Measurements from ENCODE around the gene NEBL. TPM values are rescaled to one million over a fixed set of nuclear protein-coding genes. Genes with fewer than 3 reads are reported as not detected.

The NEBL gene
- total RNA-seq, 2 experiments from 2014 or later, result not detected

GRCh38 chr10:20839910-20840309 lies 57.2 kb downstream of the NEBL start:
- Mint-ChIP-seq H3K36me3 (ENCODE audit: low read depth) (no peaks in the 10 kb centered on the region), H3K27me3 (ENCODE audit: low read depth) (no peaks in the 10 kb centered on the region), H3K4me3 (no peak overlapping the region), H3K9me3 (ENCODE audit: insufficient read depth) (peaks cover 6% of the 10 kb centered on the region), H3K27ac (no peak overlapping the region), H3K4me1 (ENCODE audit: low read depth) (no peaks in the 10 kb centered on the region)
- ChIA-PET CTCF (no interaction called here), POLR2A (no interaction called here)
- DNase-seq (no peak), ATAC-seq (no peak)

GRCh38 chr10:20839141-20839540 lies 58.0 kb downstream of the NEBL start:
- Mint-ChIP-seq H3K36me3 (ENCODE audit: low read depth) (no peaks in the 10 kb centered on the region), H3K27me3 (ENCODE audit: low read depth) (no peaks in the 10 kb centered on the region), H3K27ac (no peak overlapping the region), H3K4me1 (ENCODE audit: low read depth) (no peaks in the 10 kb centered on the region), H3K9me3 (ENCODE audit: insufficient read depth) (peaks cover 6% of the 10 kb centered on the region), H3K4me3 (no peak overlapping the region)
- ATAC-seq, result no peak
- POLR2A ChIA-PET, result no interaction called here
- no peak for DNase-seq
- CTCF ChIA-PET, result no interaction called here

- Mint-ChIP-seq H3K9me3 (ENCODE audit: insufficient read depth) (peaks cover 6% of the 10 kb centered on the region), H3K27ac (no peak overlapping the region), H3K4me3 (no peak overlapping the region), H3K36me3 (ENCODE audit: low read depth) (no peaks in the 10 kb centered on the region), H3K4me1 (ENCODE audit: low read depth) (no peaks in the 10 kb centered on the region), H3K27me3 (ENCODE audit: low read depth) (no peaks in the 10 kb centered on the region)
- ChIA-PET CTCF (no interaction called here), POLR2A (no interaction called here)
- no peak for DNase-seq
- no peak for ATAC-seq
Measured at GRCh38 chr10:20836401-20836800, 60.7 kb downstream of the NEBL start.

GRCh38 chr10:20835335-20835734 lies 61.8 kb downstream of the NEBL start:
- CTCF ChIA-PET, result no interaction called here
- H3K27me3 Mint-ChIP-seq (ENCODE audit: low read depth), result no peaks in the 10 kb centered on the region
- H3K9me3 Mint-ChIP-seq (ENCODE audit: insufficient read depth), result peaks cover 6% of the 10 kb centered on the region
- H3K4me3 Mint-ChIP-seq, result no peak overlapping the region
- ATAC-seq (no peak), DNase-seq (no peak)
- no peaks in the 10 kb centered on the region for H3K36me3 Mint-ChIP-seq (ENCODE audit: low read depth)
- no peaks in the 10 kb centered on the region for H3K4me1 Mint-ChIP-seq (ENCODE audit: low read depth)
- POLR2A ChIA-PET, result no interaction called here
- no peak overlapping the region for H3K27ac Mint-ChIP-seq

GRCh38 chr10:20834825-20835224 lies 62.3 kb downstream of the NEBL start:
- H3K27ac Mint-ChIP-seq, result no peak overlapping the region
- no peaks in the 10 kb centered on the region for H3K27me3 Mint-ChIP-seq (ENCODE audit: low read depth)
- ATAC-seq, result no peak
- H3K36me3 Mint-ChIP-seq (ENCODE audit: low read depth), result no peaks in the 10 kb centered on the region
- ChIA-PET POLR2A (no interaction called here), CTCF (no interaction called here)
- peaks cover 6% of the 10 kb centered on the region for H3K9me3 Mint-ChIP-seq (ENCODE audit: insufficient read depth)
- H3K4me1 Mint-ChIP-seq (ENCODE audit: low read depth), result no peaks in the 10 kb centered on the region
- no peak overlapping the region for H3K4me3 Mint-ChIP-seq
- DNase-seq, result no peak

GRCh38 chr10:20822825-20823224 lies 74.3 kb downstream of the NEBL start:
- CTCF ChIA-PET, result no interaction called here
- ATAC-seq (no peak), DNase-seq (no peak)
- Mint-ChIP-seq H3K4me1 (ENCODE audit: low read depth) (no peaks in the 10 kb centered on the region), H3K27me3 (ENCODE audit: low read depth) (no peaks in the 10 kb centered on the region), H3K36me3 (ENCODE audit: low read depth) (no peaks in the 10 kb centered on the region), H3K9me3 (ENCODE audit: insufficient read depth) (no peaks in the 10 kb centered on the region), H3K27ac (no peak overlapping the region), H3K4me3 (no peak overlapping the region)
- POLR2A ChIA-PET, result no interaction called here

- no peaks in the 10 kb centered on the region for H3K9me3 Mint-ChIP-seq (ENCODE audit: insufficient read depth)
- ATAC-seq (no peak), DNase-seq (no peak)
- H3K4me3 Mint-ChIP-seq, result no peak overlapping the region
- no peaks in the 10 kb centered on the region for H3K4me1 Mint-ChIP-seq (ENCODE audit: low read depth)
- CTCF ChIA-PET, result no interaction called here
- H3K27me3 Mint-ChIP-seq (ENCODE audit: low read depth), result no peaks in the 10 kb centered on the region
- H3K36me3 Mint-ChIP-seq (ENCODE audit: low read depth), result no peaks in the 10 kb centered on the region
- no peak overlapping the region for H3K27ac Mint-ChIP-seq
- POLR2A ChIA-PET, result no interaction called here
Measured at GRCh38 chr10:20817646-20818045, 79.5 kb downstream of the NEBL start.

GRCh38 chr10:20817116-20817515 lies 80.0 kb downstream of the NEBL start:
- CTCF ChIA-PET, result no interaction called here
- POLR2A ChIA-PET, result no interaction called here
- H3K27me3 Mint-ChIP-seq (ENCODE audit: low read depth), result no peaks in the 10 kb centered on the region
- H3K36me3 Mint-ChIP-seq (ENCODE audit: low read depth), result no peaks in the 10 kb centered on the region
- no peak for ATAC-seq
- H3K9me3 Mint-ChIP-seq (ENCODE audit: insufficient read depth), result no peaks in the 10 kb centered on the region
- no peak overlapping the region for H3K4me3 Mint-ChIP-seq
- H3K27ac Mint-ChIP-seq, result no peak overlapping the region
- no peaks in the 10 kb centered on the region for H3K4me1 Mint-ChIP-seq (ENCODE audit: low read depth)
- no peak for DNase-seq

- no peaks in the 10 kb centered on the region for H3K9me3 Mint-ChIP-seq (ENCODE audit: insufficient read depth)
- H3K36me3 Mint-ChIP-seq (ENCODE audit: low read depth), result no peaks in the 10 kb centered on the region
- ATAC-seq (no peak), DNase-seq (no peak)
- no peak overlapping the region for H3K4me3 Mint-ChIP-seq
- ChIA-PET CTCF (no interaction called here), POLR2A (no interaction called here)
- H3K27me3 Mint-ChIP-seq (ENCODE audit: low read depth), result no peaks in the 10 kb centered on the region
- no peak overlapping the region for H3K27ac Mint-ChIP-seq
- no peaks in the 10 kb centered on the region for H3K4me1 Mint-ChIP-seq (ENCODE audit: low read depth)
Measured at GRCh38 chr10:20814116-20814515, 83.0 kb downstream of the NEBL start.

- H3K4me1 Mint-ChIP-seq (ENCODE audit: low read depth), result no peaks in the 10 kb centered on the region
- no peaks in the 10 kb centered on the region for H3K36me3 Mint-ChIP-seq (ENCODE audit: low read depth)
- CTCF ChIA-PET, result no interaction called here
Measured at GRCh38 chr10:20811131-20811530, 86.0 kb downstream of the NEBL start.

GRCh38 chr10:20809631-20810030 lies 87.5 kb downstream of the NEBL start:
- H3K9me3 Mint-ChIP-seq (ENCODE audit: insufficient read depth), result no peaks in the 10 kb centered on the region
- no peak for DNase-seq
- H3K27ac Mint-ChIP-seq, result no peak overlapping the region
- ATAC-seq, result no peak
- CTCF ChIA-PET, result no interaction called here
- POLR2A ChIA-PET, result no interaction called here
- no peaks in the 10 kb centered on the region for H3K27me3 Mint-ChIP-seq (ENCODE audit: low read depth)
- no peaks in the 10 kb centered on the region for H3K36me3 Mint-ChIP-seq (ENCODE audit: low read depth)
- H3K4me1 Mint-ChIP-seq (ENCODE audit: low read depth), result no peaks in the 10 kb centered on the region
- no peak overlapping the region for H3K4me3 Mint-ChIP-seq

More at GRCh38 chr10:20811131-20811530, 86.0 kb downstream of the NEBL start:
- ATAC-seq, result no peak
- no peaks in the 10 kb centered on the region for H3K27me3 Mint-ChIP-seq (ENCODE audit: low read depth)
- DNase-seq, result no peak
- no peaks in the 10 kb centered on the region for H3K9me3 Mint-ChIP-seq (ENCODE audit: insufficient read depth)
- H3K4me3 Mint-ChIP-seq, result no peak overlapping the region
- POLR2A ChIA-PET, result no interaction called here
- H3K27ac Mint-ChIP-seq, result no peak overlapping the region

GRCh38 chr10:20806487-20806886 lies 90.6 kb downstream of the NEBL start:
- Mint-ChIP-seq H3K4me1 (ENCODE audit: low read depth) (no peaks in the 10 kb centered on the region), H3K27me3 (ENCODE audit: low read depth) (no peaks in the 10 kb centered on the region), H3K36me3 (ENCODE audit: low read depth) (no peaks in the 10 kb centered on the region), H3K27ac (no peak overlapping the region), H3K4me3 (no peak overlapping the region), H3K9me3 (ENCODE audit: insufficient read depth) (peaks cover 4% of the 10 kb centered on the region)
- POLR2A ChIA-PET, result no interaction called here
- DNase-seq, result no peak
- CTCF ChIA-PET, result no interaction called here
- no peak for ATAC-seq

- Mint-ChIP-seq H3K27me3 (ENCODE audit: low read depth) (no peaks in the 10 kb centered on the region), H3K36me3 (ENCODE audit: low read depth) (no peaks in the 10 kb centered on the region), H3K9me3 (ENCODE audit: insufficient read depth) (peaks cover 5% of the 10 kb centered on the region), H3K27ac (no peak overlapping the region), H3K4me1 (ENCODE audit: low read depth) (no peaks in the 10 kb centered on the region), H3K4me3 (no peak overlapping the region)
- ATAC-seq (no peak), DNase-seq (no peak)
- POLR2A ChIA-PET, result no interaction called here
- CTCF ChIA-PET, result no interaction called here
Measured at GRCh38 chr10:20797290-20797689, 99.8 kb downstream of the NEBL start.
